Gastroesophageal sphincter (tissue), 3 donors: ENCODE results near the gene MYO1D.

ENCODE experiments used
- POLR2AphosphoS5 ChIP-seq: sonication (generic); formaldehyde crosslinking; IDR thresholded peaks from one replicate; pipeline ENCODE4 v1.6.1; 2017; ENCODE audit warnings: antibody characterized with exemption
- TF ChIP-seq, protein P1 (sequence below), 4 experiments: fragments of 200-600 bp in 2 of 4; fragments of 450-650 bp in 2 of 4; sonication (generic) in 1 of 4; IDR thresholded peaks; one replicate each; pipeline ENCODE4 v1.5.1; 2017 to 2019; ENCODE audit warnings: antibody characterized with exemption in 4 of 4, mild to moderate bottlenecking in 2 of 4, moderate library complexity in 2 of 4

DNA sequence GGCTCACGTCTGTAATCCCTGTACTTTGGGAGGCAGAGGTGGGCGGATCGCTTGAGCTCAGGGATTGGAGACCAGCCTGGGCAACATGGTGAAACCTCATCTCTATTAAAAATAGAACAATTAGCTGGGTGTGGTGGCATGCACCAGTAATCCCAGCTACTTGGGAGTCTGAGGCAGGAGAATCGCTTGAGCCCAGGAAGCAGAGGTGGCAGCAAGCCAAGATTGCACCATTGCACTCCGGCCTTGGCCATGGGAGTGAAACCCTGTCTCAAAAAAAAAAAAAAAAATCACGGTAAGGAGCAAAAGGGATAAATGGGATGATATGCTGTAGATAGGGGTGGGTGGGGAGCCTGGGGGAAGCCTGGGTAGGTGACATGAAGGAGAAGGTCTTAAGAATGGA, 30.7 kb upstream of the MYO1D start:
- TF ChIP-seq, protein P1, sequence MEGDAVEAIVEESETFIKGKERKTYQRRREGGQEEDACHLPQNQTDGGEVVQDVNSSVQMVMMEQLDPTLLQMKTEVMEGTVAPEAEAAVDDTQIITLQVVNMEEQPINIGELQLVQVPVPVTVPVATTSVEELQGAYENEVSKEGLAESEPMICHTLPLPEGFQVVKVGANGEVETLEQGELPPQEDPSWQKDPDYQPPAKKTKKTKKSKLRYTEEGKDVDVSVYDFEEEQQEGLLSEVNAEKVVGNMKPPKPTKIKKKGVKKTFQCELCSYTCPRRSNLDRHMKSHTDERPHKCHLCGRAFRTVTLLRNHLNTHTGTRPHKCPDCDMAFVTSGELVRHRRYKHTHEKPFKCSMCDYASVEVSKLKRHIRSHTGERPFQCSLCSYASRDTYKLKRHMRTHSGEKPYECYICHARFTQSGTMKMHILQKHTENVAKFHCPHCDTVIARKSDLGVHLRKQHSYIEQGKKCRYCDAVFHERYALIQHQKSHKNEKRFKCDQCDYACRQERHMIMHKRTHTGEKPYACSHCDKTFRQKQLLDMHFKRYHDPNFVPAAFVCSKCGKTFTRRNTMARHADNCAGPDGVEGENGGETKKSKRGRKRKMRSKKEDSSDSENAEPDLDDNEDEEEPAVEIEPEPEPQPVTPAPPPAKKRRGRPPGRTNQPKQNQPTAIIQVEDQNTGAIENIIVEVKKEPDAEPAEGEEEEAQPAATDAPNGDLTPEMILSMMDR (IDR thresholded peaks at IDR 0.05): no peak
- no peak for TF ChIP-seq POLR2AphosphoS5
